Stimulated activated CD8-positive, alpha-beta memory T cell treated with anti-CD3 and anti-CD28 coated beads, Interleukin-4, amount 100 ng/mL, for 48 hours (primary cell): ENCODE data around the gene RNF212B.
A peak's percentile ranks its signal among the peaks of the same experiment; 100 is the strongest.
"Not testable (repeated sequence)": the region's sequence is repeated elsewhere in the genome, so short reads cannot be mapped to it uniquely, and the experiment has no call there.

Source experiments
- DNase-seq: peaks from one replicate; pipeline ENCODE4 v3.0.0-alpha.2; 2020

The RNF212B gene

GRCh38 chr14:23237772-23238594, at the start of gene RNF212B:
Gene RNF212B, plus strand, starts transcription at chr14:23237936. Its CDS starts 2,410 bp downstream, at chr14:23240346.
- DNase-seq, result peak; percentile 95

GRCh38 chr14:23193432-23193831, 44.3 kb upstream of the RNF212B start:
- DNase-seq, result no peak

- DNase-seq, result no peak
These were observed 42.1 kb upstream of the RNF212B start for GRCh38 chr14:23195552-23196101.

- DNase-seq, result not testable (repeated sequence)
These were observed 41.2 kb upstream of the RNF212B start for GRCh38 chr14:23196487-23196886.

GRCh38 chr14:23199141-23199540, 38.6 kb upstream of the RNF212B start:
- DNase-seq, result not testable (repeated sequence)

- DNase-seq, result no peak
These were observed 35.7 kb upstream of the RNF212B start for GRCh38 chr14:23202001-23202400.

- no peak for DNase-seq
These were observed 31.2 kb upstream of the RNF212B start for GRCh38 chr14:23206422-23207145.

GRCh38 chr14:23207146-23207540, 30.6 kb upstream of the RNF212B start:
- DNase-seq, result no peak

GRCh38 chr14:23208324-23208723, 29.4 kb upstream of the RNF212B start:
- no peak for DNase-seq

- no peak for DNase-seq
These were observed 27.9 kb upstream of the RNF212B start for GRCh38 chr14:23209651-23210423.

- no peak for DNase-seq
These were observed 22.3 kb upstream of the RNF212B start for GRCh38 chr14:23215421-23215820.

GRCh38 chr14:23217032-23218020, 20.4 kb upstream of the RNF212B start:
- no peak for DNase-seq

GRCh38 chr14:23219075-23219474, 18.7 kb upstream of the RNF212B start:
- DNase-seq, result no peak

- DNase-seq, result not testable (repeated sequence)
These were observed 12.8 kb upstream of the RNF212B start for GRCh38 chr14:23224958-23225357.

- DNase-seq, result no peak
These were observed 10.2 kb upstream of the RNF212B start for GRCh38 chr14:23227566-23227965.

GRCh38 chr14:23228812-23229211, 8.9 kb upstream of the RNF212B start:
- no peak for DNase-seq

GRCh38 chr14:23232241-23232808, 5.4 kb upstream of the RNF212B start:
- DNase-seq, result not testable (repeated sequence)

- no peak for DNase-seq
These were observed 2.9 kb downstream of the RNF212B start for GRCh38 chr14:23240661-23241060.

GRCh38 chr14:23241061-23241715, 3.5 kb downstream of the RNF212B start:
- not testable (repeated sequence) for DNase-seq

GRCh38 chr14:23242076-23242475, 4.3 kb downstream of the RNF212B start:
- DNase-seq, result no peak

GRCh38 chr14:23243066-23243465, 5.3 kb downstream of the RNF212B start:
- DNase-seq, result no peak
